GM12878 (cell line): Measurements from ENCODE around the gene TRIM22. TPM values are rescaled to one million over a fixed set of nuclear protein-coding genes. Genes with fewer than 3 reads are reported as not detected.

Source experiments
- ATAC-seq: fragments of 200-7000 bp; cut with Tn5 transposase; 3 replicates; pipeline ENCODE4 v1.9.1; 2020; ENCODE audit warnings: mild to moderate bottlenecking, moderate library complexity
- BruUV-seq: library from RNA; stranded (reverse); fragments of 400-500 nt; replicated peaks from 2 replicates; lab custom pipeline; 2021; lab: Mats Ljungman, UMichigan
- CTCF ChIA-PET: fragments of 300-600 bp; sonication (Branson Sonifier 250); formaldehyde crosslinking; extraction: SDS; loops from one replicate; lab custom pipeline; 2021; ENCODE audit warnings: inconsistent platforms; lab: Yijun Ruan, JAX
- POLR2A ChIA-PET: fragments of 350-600 bp; formaldehyde crosslinking; extraction: SDS; loops from one replicate; lab custom pipeline; 2021; ENCODE audit warnings: inconsistent platforms; lab: Charles Lee
- RAD21 ChIA-PET: fragments of 300-600 bp; sonication (Branson Sonifier 250); formaldehyde crosslinking; loops from one replicate; lab custom pipeline; 2023; ENCODE audit warnings: antibody characterized with exemption; ENCODE audit not compliant: unreplicated experiment; lab: Charles Lee
- SMC1A ChIA-PET: fragments of 300-600 bp; sonication (Branson Sonifier 250); formaldehyde crosslinking; loops from one replicate; lab custom pipeline; 2023; ENCODE audit not compliant: unreplicated experiment, uncharacterized antibody; lab: Charles Lee
- DNase-seq: peaks from one replicate; pipeline ENCODE4 v3.0.0-alpha.2; 2011; ENCODE audit warnings: low read depth, low spot score
- FAIRE-seq: peaks from 3 replicates; lab custom pipeline; 2011; peaks lifted over from hg19 to GRCh38; lab: Jason Lieb, UNC
- H2AFZ ChIP-seq: 2 replicates; pipeline ENCODE4 v1.6.0; 2011; ENCODE audit warnings: low read depth, low read length, control low read depth; ENCODE audit not compliant: control insufficient read depth
- H3K27ac ChIP-seq: 2 replicates; pipeline ENCODE4 v1.5.1; 2011; ENCODE audit warnings: control low read depth; ENCODE audit not compliant: control insufficient read depth, insufficient read depth
- H3K27me3 ChIP-seq, 2 experiments: replicated peaks in 1 of 2; 2 replicates each; pipeline versions ENCODE4 v1.6.0 to v1.6.1; 2011; ENCODE audit warnings: low read length in 1 of 2; ENCODE audit not compliant: control insufficient read depth in 2 of 2, insufficient read depth in 2 of 2
- H3K36me3 ChIP-seq, 2 experiments: 2 replicates each; pipeline ENCODE4 v1.5.1; 2011; ENCODE audit warnings: low read length in 1 of 2; ENCODE audit not compliant: control insufficient read depth in 2 of 2, insufficient read depth in 2 of 2
- H3K4me1 ChIP-seq: 2 replicates; pipeline ENCODE4 v1.6.1; 2011; ENCODE audit warnings: mild to moderate bottlenecking, low read length, moderate library complexity, mixed read lengths; ENCODE audit not compliant: control insufficient read depth, insufficient read depth
- H3K4me2 ChIP-seq: 2 replicates; pipeline ENCODE4 v1.6.0; 2011; ENCODE audit warnings: control low read depth; ENCODE audit not compliant: control insufficient read depth, insufficient read depth
- H3K4me3 ChIP-seq: fragments of 200-600 bp; sonication (generic); 2 replicates; pipeline ENCODE4 v1.5.1; 2016
- H3K79me2 ChIP-seq: 2 replicates; pipeline ENCODE4 v1.6.0; 2011; ENCODE audit warnings: low read length; ENCODE audit not compliant: control insufficient read depth, insufficient read depth
- H3K9ac ChIP-seq: 2 replicates; pipeline ENCODE4 v1.8.0; 2011; ENCODE audit warnings: low read length, control low read depth, mixed read lengths; ENCODE audit not compliant: control insufficient read depth, insufficient read depth
- H3K9me3 ChIP-seq: replicated peaks from 3 replicates; pipeline ENCODE4 v1.5.1; 2011; ENCODE audit warnings: mild to moderate bottlenecking, low read length; ENCODE audit not compliant: control insufficient read depth, insufficient read depth
- H4K20me1 ChIP-seq: 2 replicates; pipeline ENCODE4 v1.6.0; 2011; ENCODE audit not compliant: control insufficient read depth, insufficient read depth
- BCL3 ChIP-seq: IDR thresholded peaks from 2 replicates; pipeline ENCODE4 v1.6.1; 2011; ENCODE audit warnings: borderline replicate concordance, low read depth, mild to moderate bottlenecking, moderate library complexity, low read length; ENCODE audit not compliant: insufficient read depth, poor library complexity, severe bottlenecking
- FOS ChIP-seq: IDR thresholded peaks from 3 replicates; pipeline ENCODE4 v1.6.1; 2011; ENCODE audit warnings: borderline replicate concordance; ENCODE audit not compliant: insufficient read length; ENCODE audit errors: extremely low read depth
- GABPA ChIP-seq: IDR thresholded peaks from 2 replicates; pipeline ENCODE4 v1.6.1; 2014; ENCODE audit warnings: antibody characterized with exemption, low read depth, mild to moderate bottlenecking, inconsistent platforms
- HCFC1 ChIP-seq: fragments of 150-350 bp; IDR thresholded peaks from 2 replicates; pipeline ENCODE4 v1.6.1; 2014; ENCODE audit warnings: low read length
- JUND ChIP-seq: IDR thresholded peaks from 2 replicates; pipeline ENCODE4 v1.6.1; 2012; ENCODE audit warnings: low read depth, mild to moderate bottlenecking, low read length, improper control_type of control experiment, moderate library complexity
- MAX ChIP-seq: IDR thresholded peaks from 2 replicates; pipeline ENCODE4 v1.6.1; 2012; ENCODE audit warnings: low read depth, low read length, improper control_type of control experiment
- PRDM15 ChIP-seq: fragments of 450-650 bp; formaldehyde crosslinking; IDR thresholded peaks from 2 replicates; pipeline ENCODE4 v1.4.0; 2020; ENCODE audit warnings: mild to moderate bottlenecking, moderate library complexity
- RB1 ChIP-seq: fragments of 450-650 bp; formaldehyde crosslinking; IDR thresholded peaks from 2 replicates; pipeline ENCODE4 v1.6.1; 2017; ENCODE audit warnings: mild to moderate bottlenecking, borderline replicate concordance
- RBBP5 ChIP-seq: fragments of 200-600 bp; sonication (generic); conservative IDR thresholded peaks from 2 replicates; pipeline ENCODE4 v1.6.1; 2016
- SMAD1 ChIP-seq: fragments of 450-650 bp; IDR thresholded peaks from 2 replicates; pipeline ENCODE4 v1.6.1; 2018; ENCODE audit warnings: mild to moderate bottlenecking, low read depth; ENCODE audit not compliant: partially characterized antibody
- SPI1 ChIP-seq: IDR thresholded peaks from 2 replicates; pipeline ENCODE4 v1.6.1; 2011; ENCODE audit warnings: low read depth, mild to moderate bottlenecking, low read length, moderate library complexity, borderline replicate concordance; ENCODE audit not compliant: insufficient read depth
- TARDBP ChIP-seq: IDR thresholded peaks from 2 replicates; pipeline ENCODE4 v1.6.1; 2016; ENCODE audit warnings: borderline replicate concordance
- TCF12 ChIP-seq: IDR thresholded peaks from 2 replicates; pipeline ENCODE4 v1.6.1; 2011; ENCODE audit warnings: low read depth, mild to moderate bottlenecking, low read length
- TCF7 ChIP-seq: IDR thresholded peaks from 2 replicates; pipeline ENCODE4 v1.6.1; 2014; ENCODE audit warnings: antibody characterized with exemption, borderline replicate concordance
- ZNF24 ChIP-seq: fragments of 450-650 bp; IDR thresholded peaks from 2 replicates; pipeline ENCODE4 v1.6.1; 2017; ENCODE audit warnings: antibody characterized with exemption, mild to moderate bottlenecking
- ZNF384 ChIP-seq: IDR thresholded peaks from 2 replicates; pipeline ENCODE4 v1.6.1; 2012; ENCODE audit warnings: low read depth, mild to moderate bottlenecking, low read length, improper control_type of control experiment, borderline replicate concordance
- ZZZ3 ChIP-seq: IDR thresholded peaks from 2 replicates; pipeline ENCODE4 v1.6.1; 2011; ENCODE audit warnings: low read depth; ENCODE audit not compliant: control insufficient read depth, insufficient read length
- WGBS: methylation state at CpG from one replicate; pipeline ENCODE4 v1.1.6; 2016; ENCODE audit warnings: low lambda C conversion rate; ENCODE audit not compliant: insufficient replicate concordance, insufficient coverage; ENCODE audit errors: missing lambda C conversion rate; 5-methylcytosine and 5-hydroxymethylcytosine counted together
- in situ Hi-C: fragments of 300-500 bp; cut with MboI; formaldehyde crosslinking; loops from 9 replicates; pipeline ENCODE4 v1.14.3; 2018; ENCODE audit warnings: mixed read lengths
- intact Hi-C: fragments of 100-400 bp; cut with micrococcal nuclease; formaldehyde crosslinking; loops from one replicate; pipeline ENCODE4 v1.14.2; 2022; ENCODE audit not compliant: unreplicated experiment
- polyA plus RNA-seq, 11 experiments: library from polyadenylated mRNA; depleted of rRNA in 4 of 11; unstranded in 6 of 11; stranded (reverse) in 5 of 11; fragments of >200 nt; fragmentation: Nextera tagmentation in 4 of 11; fragmentation: Illumina TruSeq in 1 of 11; extraction: Ambion mirVana in 4 of 11; extraction: Trizol in 1 of 11; gene quantifications; 1 replicate in 1 of 11; 2 replicates in 10 of 11; pipeline versions ENCODE4 v1.2.1 to v1.2.3, GENCODE V29; 2011 to 2016; ENCODE audit warnings: inconsistent platforms in 2 of 11, missing spikeins in 2 of 11, low read depth in 1 of 11
- total RNA-seq, 4 experiments: library from RNA; depleted of rRNA in 3 of 4; stranded (reverse); fragments of >200 nt in 3 of 4; fragmentation: Illumina TruSeq in 1 of 4; extraction: Trizol in 1 of 4; gene quantifications; 2 replicates each; pipeline versions ENCODE4 v1.2.1 to v1.2.3, GENCODE V29; 2013 to 2021

The TRIM22 gene
- total and polyA plus RNA-seq, 10 of the 15 experiments (the other 5 are each of a cell fraction or from before 2014, with no cell fraction given), result 116 to 485 (median 204) TPM

GRCh38 chr11:5684646-5685362 is 4.8 kb upstream of the TRIM22 start, which contains the start of gene TRIM5:
TRIM5 (minus strand) TSS chr11:5685074; CDS start chr11:5680177, 4,897 bp downstream.
- ATAC-seq (peak; percentile 87), FAIRE-seq (peak; percentile 85), DNase-seq (peak; percentile 86)
- no peaks in the 10 kb centered on the region; the same call in 2 of the 3 replicates for H3K9me3 ChIP-seq
- intact Hi-C loops, result loop anchor here (1.0 to 2.0 kb wide), 2 partner anchors 60 to 123 kb away; partner anchors contain the start of genes OR52N2 and TRIM34
- peaks cover 0 to 4% of the 10 kb centered on the region in 2 experiments; a peak in 2 of 4 replicates for H3K36me3 ChIP-seq
- no peaks in the 10 kb centered on the region for H3K27me3 ChIP-seq
- peaks cover 8% of the 10 kb centered on the region for H3K4me1 ChIP-seq
- H3K27ac ChIP-seq, result peak within 1 kb of the TSS; percentile 94
- peak within 1 kb of the TSS; percentile 78 for H3K9ac ChIP-seq
- ChIA-PET CTCF (interaction anchor here (0.6 to 4.3 kb wide), 33 partner anchors 9 to 209 kb away, joined by 3 to 37 read pairs (median 6); partner anchors contain the start of genes OR52N2, OR56B1 and TRIM34), RAD21 (interaction anchor here (0.7 to 3.4 kb wide), 21 partner anchors 10 to 209 kb away, joined by 3 to 30 read pairs (median 8); partner anchors contain the start of genes OR52N2 and TRIM34), POLR2A (interaction anchor here (0.6 to 2.9 kb wide), 15 partner anchors 9 to 88 kb away, joined by 3 to 28 read pairs (median 4); no protein-coding TSS in a partner anchor), SMC1A (interaction anchor here (0.6 to 3.8 kb wide), 26 partner anchors 10 to 206 kb away, joined by 3 to 52 read pairs (median 4); partner anchors contain the start of gene TRIM34)
- peak within 1 kb of the TSS; percentile 77 for H3K4me2 ChIP-seq
- peaks cover 38% of the 10 kb centered on the region for H3K79me2 ChIP-seq
- no peaks in the 10 kb centered on the region; the same call in 1 of the 2 replicates for H4K20me1 ChIP-seq
- peak within 1 kb of the TSS; percentile 86 for H2AFZ ChIP-seq
- in situ Hi-C loops, result loop anchor here (25.0 kb wide), 2 partner anchors 1823 to 1827 kb away; partner anchors contain the start of genes PPFIBP2 and STIM1
- WGBS, result under 1% methylated on average over 13 of the region's 13 CpGs
- TSS peak; percentile 89 for BruUV-seq
- H3K4me3 ChIP-seq, result peak within 1 kb of the TSS; percentile 87
- peak; percentile 34; the same call in 1 of the 2 replicates for TF ChIP-seq MAX
- 0 out of 2 replicates have a peak, but pooled peaks have one; percentile 28 for TF ChIP-seq TARDBP
- 0 out of 2 replicates have a peak, but pooled peaks have one; percentile 51 for TF ChIP-seq TCF7
- TF ChIP-seq ZZZ3, result no peak
- TF ChIP-seq RB1, result no peak
- TF ChIP-seq PRDM15 (CRISPR knock-in tag), result no peak
- no peak for TF ChIP-seq ZNF24
- peak; percentile 72 for TF ChIP-seq BCL3
- peak; percentile 69 for TF ChIP-seq SMAD1
- no peak for TF ChIP-seq TCF12
- TF ChIP-seq HCFC1, result no peak
- TF ChIP-seq ZNF384, result no peak
- TF ChIP-seq JUND, result no peak
- no peak for TF ChIP-seq FOS
- peak; percentile 56 for TF ChIP-seq SPI1
- TF ChIP-seq GABPA, result no peak
- no peak; the same call in 1 of the 2 replicates for TF ChIP-seq RBBP5
